HG03457 (cell line): ENCODE data around the gene ANO10.
"Not testable (repeated sequence)": the region's sequence is repeated elsewhere in the genome, so short reads cannot be mapped to it uniquely, and the experiment has no call there.

ENCODE experiments used
- ATAC-seq: cut with Tn5 transposase; IDR thresholded peaks from one replicate; pipeline ENCODE4 v1.9.1; 2021; ENCODE audit warnings: moderate number of reproducible peaks; ENCODE audit not compliant: unreplicated experiment

Gene ANO10

DNA sequence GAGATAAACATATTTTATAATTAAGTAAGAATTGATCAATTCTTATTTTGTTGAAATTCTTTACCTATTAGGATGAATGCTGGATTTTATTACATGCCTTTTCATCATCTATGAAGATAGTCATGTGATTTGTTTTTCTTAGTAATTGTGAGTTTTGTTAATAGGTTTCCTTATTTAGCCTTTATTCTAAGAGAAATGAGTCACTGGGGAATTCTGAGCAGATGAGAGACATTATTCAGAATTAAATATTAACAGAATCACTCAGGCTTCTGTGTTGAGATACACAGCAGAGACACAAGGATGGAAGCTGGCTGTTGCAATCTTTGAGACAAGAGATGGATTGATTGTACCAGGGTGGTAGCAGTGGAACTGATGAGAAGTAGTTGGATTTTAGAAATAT is 7.4 kb upstream of the ANO10 start:
- no peak for ATAC-seq

GRCh38 chr3:43627360-43627759 is 5.5 kb upstream of the ANO10 start:
- no peak for ATAC-seq

DNA sequence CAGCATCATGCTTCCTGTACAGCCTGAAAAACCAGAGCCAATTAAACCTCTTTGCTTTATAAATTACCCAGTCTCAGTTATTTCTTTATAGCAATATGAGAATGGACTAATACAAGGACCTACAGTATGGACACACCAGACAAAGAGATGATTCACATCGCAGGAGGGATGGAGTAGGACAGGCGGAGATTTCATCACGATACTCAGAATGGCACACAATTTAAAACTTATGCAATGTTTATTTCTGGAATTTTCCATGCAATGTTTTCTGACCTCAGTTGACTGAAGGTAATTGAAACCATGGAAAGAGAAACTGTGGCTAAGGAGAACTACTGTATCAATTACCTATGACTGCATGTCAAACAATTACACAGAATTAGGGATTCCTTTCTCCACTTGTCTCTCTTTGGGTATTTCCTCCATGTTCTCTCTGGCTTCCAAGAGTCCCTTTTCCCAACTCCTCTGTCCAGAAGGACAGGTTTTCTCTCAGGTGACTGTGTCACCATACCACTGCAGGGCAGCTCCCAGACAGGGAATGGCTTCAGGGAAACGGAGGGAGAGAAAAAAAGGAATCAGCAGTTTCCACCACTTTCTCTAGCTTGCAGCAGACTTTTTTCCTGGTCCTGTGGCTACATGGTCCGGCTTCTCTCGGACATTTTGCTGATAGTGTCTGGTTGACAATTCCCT is 3.0 kb upstream of the ANO10 start:
- no peak for ATAC-seq

- no peak for ATAC-seq
These were observed 768 bp downstream of the ANO10 start for GRCh38 chr3:43620831-43621655.

DNA sequence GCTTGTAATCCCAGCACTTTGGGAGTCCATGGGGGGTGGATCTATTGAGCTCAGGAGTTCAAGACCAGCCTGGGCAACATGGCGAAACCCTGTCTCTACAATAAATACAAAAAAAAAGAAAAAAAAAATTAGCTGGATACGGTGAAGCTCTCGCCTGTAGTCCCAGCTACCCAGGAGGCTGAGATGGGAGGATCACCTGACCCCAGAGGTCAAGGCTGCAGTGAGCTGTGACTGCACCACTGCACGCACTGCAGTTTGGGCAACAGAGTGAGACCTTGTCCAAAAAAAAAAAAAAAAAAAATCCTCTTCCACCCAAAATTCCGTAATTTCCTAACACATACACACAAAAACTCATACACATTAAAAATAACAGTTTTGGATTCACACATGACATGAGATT is 2.2 kb downstream of the ANO10 start:
- ATAC-seq, result no peak

DNA sequence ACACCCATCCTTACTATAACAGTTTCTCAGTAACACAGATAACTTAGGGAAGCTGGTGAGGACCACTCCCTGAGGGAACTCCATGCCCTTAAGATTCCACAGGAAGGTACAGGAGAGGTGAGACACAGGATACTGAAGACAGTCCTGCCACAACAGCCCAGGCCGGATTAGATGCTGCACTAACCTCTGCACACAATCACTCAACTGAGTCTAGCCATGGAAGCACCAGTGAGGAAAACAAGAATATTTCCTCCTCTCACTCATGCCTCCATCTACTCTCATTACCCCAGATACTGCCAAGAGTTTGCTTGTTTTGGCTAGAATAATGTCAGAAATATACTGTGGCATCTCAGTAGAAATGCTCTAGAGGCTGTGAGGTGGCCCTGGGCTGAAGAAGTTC is 3.7 kb downstream of the ANO10 start:
- ATAC-seq, result no peak

- no peak for ATAC-seq
These were observed 5.8 kb downstream of the ANO10 start for GRCh38 chr3:43616034-43616433.

- no peak for ATAC-seq
These were observed 6.7 kb downstream of the ANO10 start for GRCh38 chr3:43615133-43615532.

DNA sequence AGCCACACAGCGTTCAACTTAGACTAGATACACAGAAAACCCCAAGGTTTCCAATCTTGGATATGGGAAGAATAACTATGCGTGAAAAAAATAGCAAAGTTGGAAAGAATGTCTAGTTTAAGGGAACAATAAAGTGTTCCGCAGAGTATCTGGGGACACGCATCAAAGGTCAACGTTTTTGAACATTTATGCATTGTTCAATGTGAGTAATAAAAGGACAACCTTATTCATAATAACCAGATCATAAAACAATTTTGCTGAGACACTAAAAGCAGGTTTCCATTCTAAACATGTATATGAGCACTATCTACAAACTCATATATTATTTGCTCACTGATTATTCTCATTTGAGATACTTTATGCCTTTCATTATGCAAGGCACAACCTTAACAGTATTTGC is 7.8 kb downstream of the ANO10 start:
- no peak for ATAC-seq

GRCh38 chr3:43612419-43612818 is 9.4 kb downstream of the ANO10 start:
- ATAC-seq, result no peak

GRCh38 chr3:43609406-43609805 is 12.4 kb downstream of the ANO10 start:
- no peak for ATAC-seq

DNA sequence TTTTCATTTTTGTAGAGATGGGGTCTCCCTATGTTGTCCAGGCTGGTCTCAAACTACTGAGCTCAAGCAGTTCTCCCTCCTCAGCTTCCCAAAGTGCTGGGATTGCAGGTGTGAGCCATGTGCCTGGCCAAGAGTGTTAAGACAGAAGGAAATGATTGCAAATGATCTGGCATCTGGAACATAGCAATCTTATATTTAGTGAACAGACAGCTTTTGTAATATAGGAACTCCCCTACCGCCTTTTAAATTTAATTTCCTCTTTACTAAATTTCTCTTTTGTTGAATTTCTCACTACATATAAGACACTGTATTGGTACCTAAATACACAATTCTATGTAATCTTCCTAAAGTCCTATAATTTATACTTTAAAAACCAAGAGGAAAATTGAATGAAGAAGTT is 13.1 kb downstream of the ANO10 start:
- ATAC-seq, result no peak

- no peak for ATAC-seq
These were observed 15.5 kb downstream of the ANO10 start for GRCh38 chr3:43606284-43606683.

DNA sequence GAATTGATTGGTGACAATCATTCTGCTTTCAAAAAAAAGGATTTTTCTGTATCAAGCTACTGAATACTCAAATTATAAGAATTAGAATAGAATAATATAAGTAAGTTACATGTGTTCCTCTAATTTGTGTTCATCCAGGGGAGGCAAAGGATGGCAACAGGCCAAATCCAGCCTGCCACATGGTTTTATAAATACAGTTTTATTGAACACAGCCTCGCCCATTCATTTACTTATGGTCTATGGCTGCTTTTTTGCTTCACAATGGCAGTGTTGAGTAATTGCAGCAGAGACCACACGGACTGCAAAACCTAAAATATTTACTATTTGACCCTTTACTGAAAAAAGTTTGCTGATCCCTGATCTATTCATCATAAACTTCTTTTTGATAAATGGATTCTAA is 21.9 kb downstream of the ANO10 start:
- ATAC-seq, result not testable (repeated sequence)

DNA sequence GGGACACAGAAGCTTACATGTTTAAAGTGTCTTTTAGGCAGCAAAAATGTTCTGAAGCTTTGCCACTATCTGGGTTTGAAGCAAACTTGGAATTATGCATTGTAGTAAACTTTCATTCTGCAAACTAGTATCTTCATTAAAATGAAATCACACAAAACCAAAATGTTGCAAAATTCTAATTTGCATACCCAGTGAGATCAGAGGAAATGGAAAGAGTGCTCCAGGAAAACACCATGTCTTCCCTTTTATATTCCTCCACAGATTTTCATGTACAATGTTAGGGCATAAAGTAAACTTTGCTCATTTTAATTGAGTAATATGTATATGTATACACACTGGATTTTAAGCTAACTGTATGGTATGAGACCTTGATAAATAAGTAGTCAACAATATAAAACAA is 23.9 kb downstream of the ANO10 start:
- ATAC-seq, result no peak

- not testable (repeated sequence) for ATAC-seq
These were observed 25.6 kb downstream of the ANO10 start for GRCh38 chr3:43596178-43596577.

DNA sequence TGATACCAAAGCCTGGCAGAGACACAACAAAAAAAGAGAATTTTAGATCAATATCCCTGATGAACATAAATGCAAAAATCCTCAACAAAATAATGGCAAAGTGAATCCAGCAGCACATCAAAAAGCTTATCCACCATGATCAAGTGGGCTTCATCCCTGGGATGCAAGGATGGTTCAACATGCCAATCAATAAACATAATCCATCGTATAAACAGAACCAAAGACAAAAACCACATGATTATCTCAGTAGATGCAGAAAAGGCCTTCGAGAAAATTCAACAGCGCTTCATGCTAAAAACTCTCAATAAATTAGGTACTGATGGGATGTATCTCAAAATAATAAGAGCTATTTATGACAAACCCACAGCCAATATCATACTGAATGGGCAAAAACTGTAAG is 26.5 kb downstream of the ANO10 start:
- not testable (repeated sequence) for ATAC-seq

DNA sequence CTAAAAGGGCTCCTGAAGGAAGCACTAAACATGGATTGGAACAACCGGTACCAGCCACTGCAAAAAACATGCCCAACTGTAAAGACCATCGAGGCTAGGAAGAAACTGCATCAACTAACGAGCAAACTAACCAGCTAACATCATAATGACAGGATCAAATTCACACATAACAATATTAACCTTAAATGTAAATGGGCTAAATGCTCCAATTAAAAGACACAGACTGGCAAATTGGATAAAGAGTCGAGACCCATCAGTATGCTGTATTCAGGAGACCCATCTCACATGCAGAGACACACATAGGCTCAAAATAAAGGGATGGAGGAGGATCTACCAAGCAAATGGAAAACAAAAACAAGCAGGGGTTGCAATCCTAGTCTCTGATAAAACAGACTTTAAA is 28.2 kb downstream of the ANO10 start:
- ATAC-seq, result not testable (repeated sequence)

DNA sequence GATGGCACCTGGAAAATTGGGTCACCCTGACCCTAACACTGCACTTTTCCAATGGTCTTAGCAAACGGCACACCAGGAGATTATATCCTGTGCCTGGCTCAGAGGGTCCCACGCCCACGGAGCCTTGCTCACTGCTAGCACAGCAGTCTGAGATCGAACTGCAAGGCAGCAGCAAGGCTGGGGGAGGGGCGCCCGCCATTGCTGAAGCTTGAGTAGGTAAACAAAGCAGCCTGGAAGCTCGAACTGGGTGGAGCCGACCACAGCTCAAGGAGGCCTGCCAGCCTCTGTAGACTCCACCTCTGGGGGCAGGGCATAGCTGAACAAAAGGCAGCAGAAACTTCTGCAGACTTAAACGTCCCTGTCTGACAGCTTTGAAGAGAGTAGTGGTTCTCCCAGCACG is 29.9 kb downstream of the ANO10 start:
- not testable (repeated sequence) for ATAC-seq

GRCh38 chr3:43587303-43587702 is 34.5 kb downstream of the ANO10 start:
- no peak for ATAC-seq

DNA sequence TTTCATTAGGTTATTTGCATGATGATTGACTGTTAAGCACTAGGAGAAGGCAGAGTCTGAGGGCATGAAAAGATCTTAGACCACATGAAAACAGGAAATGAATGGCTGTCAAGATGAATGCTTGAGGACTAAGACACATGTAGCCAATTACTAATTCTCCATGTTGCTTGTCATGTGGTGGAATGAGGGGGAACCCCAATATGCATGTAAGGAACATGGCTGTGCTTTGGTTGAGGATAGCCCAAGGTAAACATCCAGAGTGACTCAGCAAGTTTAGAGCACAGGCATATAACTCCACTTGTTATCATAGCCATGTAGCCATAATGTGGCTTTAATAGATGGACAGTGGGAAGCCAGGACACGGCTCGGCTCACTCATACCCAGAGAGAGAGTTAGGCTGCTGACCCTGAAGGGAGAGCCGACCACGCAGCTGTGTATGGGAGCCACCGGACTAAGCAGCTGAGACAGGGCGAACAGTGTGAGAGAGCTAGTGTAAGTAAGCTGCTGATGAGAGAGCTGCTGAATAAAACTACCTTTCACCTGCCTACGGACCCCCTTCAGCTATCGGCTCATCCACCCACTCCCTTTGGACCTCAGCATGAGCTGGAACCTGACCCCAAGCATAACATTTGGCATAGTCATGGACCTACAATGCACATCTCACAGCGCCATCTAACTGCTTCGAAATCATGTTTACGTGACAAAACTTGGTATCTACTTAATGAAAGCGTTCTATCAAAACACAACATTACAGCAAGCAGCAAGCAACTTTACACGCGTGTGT is 37.6 kb downstream of the ANO10 start:
- no peak for ATAC-seq

GRCh38 chr3:43583481-43583880 is 38.3 kb downstream of the ANO10 start:
- ATAC-seq, result no peak
